Lower lobe of right lung (tissue), 2 donors: ENCODE measurements around the gene MDFI. TPM values are rescaled to one million over a fixed set of nuclear protein-coding genes. Genes with fewer than 3 reads are reported as not detected.

Experiments
- ATAC-seq, 2 donors: fragments of 200-7000 bp; cut with Tn5 transposase; one replicate each; pipeline ENCODE4 v1.9.1; 2020 to 2022; ENCODE audit warnings: mild to moderate bottlenecking in 2 of 2, moderate library complexity in 2 of 2
- DNase-seq: peaks from one replicate; pipeline ENCODE4 v3.0.0-alpha.2; 2020
- H3K27ac ChIP-seq: fragments of 200-600 bp; one replicate; pipeline ENCODE4 v1.8.0; 2022
- H3K27me3 ChIP-seq: fragments of 200-600 bp; one replicate; pipeline ENCODE4 v1.8.0; 2022; ENCODE audit warnings: low read depth
- H3K36me3 ChIP-seq: fragments of 200-600 bp; one replicate; pipeline ENCODE4 v1.8.0; 2022; ENCODE audit warnings: mild to moderate bottlenecking
- H3K4me1 ChIP-seq: fragments of 200-600 bp; one replicate; pipeline ENCODE4 v1.8.0; 2022
- H3K4me3 ChIP-seq: fragments of 200-600 bp; one replicate; pipeline ENCODE4 v1.8.0; 2022; ENCODE audit warnings: mild to moderate bottlenecking
- H3K9me3 ChIP-seq: fragments of 200-600 bp; one replicate; pipeline ENCODE4 v1.8.0; 2022
- CTCF ChIP-seq: fragments of 200-600 bp; IDR thresholded peaks from one replicate; pipeline ENCODE4 v1.8.0; 2022; ENCODE audit warnings: antibody characterized with exemption, mild to moderate bottlenecking
- intact Hi-C: fragments of 100-400 bp; cut with DNase I; formaldehyde crosslinking; loops from one replicate; pipeline ENCODE4 v1.11.0; 2022
- total RNA-seq: library from RNA; stranded (reverse); fragmentation: NEBNext Ultra II Directional; extraction: Animal tissue kit (Norgen Biotek cat#: 25700); gene quantifications from one replicate; pipeline ENCODE4 v1.2.1, GENCODE V29; 2021
- donor health status: DM: no; HTN: yes; CAD: no; lungs with severe emphysema.

The MDFI gene
- total RNA-seq, 1 donor from 2014 or later = 10.6 TPM

- Histone ChIP-seq H3K4me1 (peaks cover under 1% of the 10 kb centered on the region), H3K36me3 (no peaks in the 10 kb centered on the region), H3K4me3 (no peak overlapping the region), H3K9me3 (no peaks in the 10 kb centered on the region), H3K27ac (no peak overlapping the region), H3K27me3 (no peaks in the 10 kb centered on the region)
- intact Hi-C loops = no loop called here
- DNase-seq = peak; percentile 15
- no peak for ATAC-seq
- no peak for TF ChIP-seq CTCF
Measured at GRCh38 chr6:41648070-41648585, 9.9 kb downstream of the MDFI start.

GRCh38 chr6:41648921-41649320, 10.7 kb downstream of the MDFI start:
- intact Hi-C loops = no loop called here
- ATAC-seq (no peak), DNase-seq (peak; percentile 12)
- TF ChIP-seq CTCF = no peak
- no peak overlapping the region for H3K4me3 ChIP-seq
- H3K9me3 ChIP-seq = no peaks in the 10 kb centered on the region
- H3K27ac ChIP-seq = no peak overlapping the region
- H3K4me1 ChIP-seq = no peaks in the 10 kb centered on the region
- no peaks in the 10 kb centered on the region for H3K36me3 ChIP-seq
- no peaks in the 10 kb centered on the region for H3K27me3 ChIP-seq

- no peak for TF ChIP-seq CTCF
- no peaks in the 10 kb centered on the region for H3K9me3 ChIP-seq
- no peak overlapping the region for H3K27ac ChIP-seq
- peaks cover 2% of the 10 kb centered on the region for H3K27me3 ChIP-seq
- H3K4me3 ChIP-seq = no peak overlapping the region
- H3K36me3 ChIP-seq = no peaks in the 10 kb centered on the region
- no peaks in the 10 kb centered on the region for H3K4me1 ChIP-seq
- DNase-seq = peak; percentile 16
- intact Hi-C loops = no loop called here
- ATAC-seq = no peak
Measured at GRCh38 chr6:41649596-41649995, 11.3 kb downstream of the MDFI start.

GRCh38 chr6:41650120-41650519, 11.9 kb downstream of the MDFI start:
- no peaks in the 10 kb centered on the region for H3K36me3 ChIP-seq

GRCh38 chr6:41651246-41651961, 13.1 kb downstream of the MDFI start:
- Histone ChIP-seq H3K27ac (no peak overlapping the region), H3K36me3 (no peaks in the 10 kb centered on the region), H3K9me3 (no peaks in the 10 kb centered on the region), H3K4me3 (no peak overlapping the region), H3K27me3 (peaks cover 3% of the 10 kb centered on the region), H3K4me1 (peaks cover 8% of the 10 kb centered on the region)
- TF ChIP-seq CTCF = no peak
- DNase-seq (peak; percentile 9), ATAC-seq (no peak)
- intact Hi-C loops = no loop called here

More at GRCh38 chr6:41650120-41650519, 11.9 kb downstream of the MDFI start:
- intact Hi-C loops = no loop called here
- no peak overlapping the region for H3K27ac ChIP-seq
- ATAC-seq (no peak), DNase-seq (no peak)
- no peak overlapping the region for H3K4me3 ChIP-seq
- no peak for TF ChIP-seq CTCF
- no peaks in the 10 kb centered on the region for H3K9me3 ChIP-seq
- no peaks in the 10 kb centered on the region for H3K4me1 ChIP-seq
- peaks cover 3% of the 10 kb centered on the region for H3K27me3 ChIP-seq
